Keratinocyte (primary cell): Measurements from ENCODE around the gene CA9. TPM values are rescaled to one million over a fixed set of nuclear protein-coding genes. Genes with fewer than 3 reads are reported as not detected.

Source experiments
- DNase-seq: peaks from one replicate; pipeline ENCODE4 v3.0.0-alpha.2; 2011; ENCODE audit warnings: low read depth, missing footprints, low spot score
- FAIRE-seq: peaks from 2 replicates; lab custom pipeline; 2011; peaks lifted over from hg19 to GRCh38; lab: Jason Lieb, UNC
- H2AFZ ChIP-seq: 2 replicates; pipeline ENCODE4 v1.6.0; 2012; ENCODE audit warnings: low read length, control low read depth, inconsistent platforms; ENCODE audit not compliant: control insufficient read depth
- H3K27ac ChIP-seq: 2 replicates; pipeline ENCODE4 v1.5.1; 2011; ENCODE audit warnings: low read length; ENCODE audit not compliant: control insufficient read depth, insufficient read depth
- H3K27me3 ChIP-seq: 3 replicates; pipeline ENCODE4 v1.6.0; 2011; ENCODE audit warnings: low read length; ENCODE audit not compliant: control insufficient read depth, insufficient read depth; ENCODE audit errors: extremely low read depth
- H3K36me3 ChIP-seq, 2 experiments: 2 replicates in 1 of 2; 3 replicates in 1 of 2; pipeline ENCODE4 v1.5.1; 2011; ENCODE audit warnings: low read length in 2 of 2, mild to moderate bottlenecking in 1 of 2; ENCODE audit not compliant: control insufficient read depth in 2 of 2, insufficient read depth in 2 of 2; ENCODE audit errors: extremely low read depth in 1 of 2
- H3K4me1 ChIP-seq: 3 replicates; pipeline ENCODE4 v1.5.1; 2011; ENCODE audit warnings: low read length; ENCODE audit not compliant: control insufficient read depth, insufficient read depth; ENCODE audit errors: extremely low read depth
- H3K4me2 ChIP-seq: 3 replicates; pipeline ENCODE4 v1.6.0; 2011; ENCODE audit warnings: low read depth, low read length; ENCODE audit not compliant: control insufficient read depth, insufficient read depth; ENCODE audit errors: extremely low read depth
- H3K4me3 ChIP-seq, 3 experiments: fragments of 200-600 bp in 1 of 3; sonication (generic) in 1 of 3; 2 replicates in 2 of 3; 3 replicates in 1 of 3; pipeline ENCODE4 v1.5.1; 2011 to 2016; ENCODE audit warnings: low read length in 3 of 3, mild to moderate bottlenecking in 3 of 3, control low read depth in 2 of 3, inconsistent platforms in 1 of 3, low read depth in 1 of 3, mixed read lengths in 1 of 3, mixed run types in 1 of 3, moderate library complexity in 1 of 3; ENCODE audit not compliant: control insufficient read depth in 2 of 3, insufficient read depth in 2 of 3; ENCODE audit errors: extremely low read depth in 1 of 3
- H3K79me2 ChIP-seq: 2 replicates; pipeline ENCODE4 v1.6.0; 2012; ENCODE audit warnings: low read length; ENCODE audit not compliant: control insufficient read depth, insufficient read depth
- H3K9ac ChIP-seq: 3 replicates; pipeline ENCODE4 v1.6.0; 2011; ENCODE audit warnings: low read length; ENCODE audit not compliant: control insufficient read depth, insufficient read depth; ENCODE audit errors: extremely low read depth
- H3K9me1 ChIP-seq: 3 replicates; pipeline ENCODE4 v1.6.0; 2011; ENCODE audit warnings: low read length; ENCODE audit not compliant: control insufficient read depth, insufficient read depth; ENCODE audit errors: extremely low read depth
- H3K9me3 ChIP-seq: 2 replicates; pipeline ENCODE4 v1.5.1; 2012; ENCODE audit warnings: low read depth, low read length; ENCODE audit not compliant: control insufficient read depth
- H4K20me1 ChIP-seq: 3 replicates; pipeline ENCODE4 v1.6.0; 2011; ENCODE audit warnings: low read length; ENCODE audit not compliant: control insufficient read depth, insufficient read depth; ENCODE audit errors: extremely low read depth
- EZH2 ChIP-seq: IDR thresholded peaks from one replicate; pipeline ENCODE4 v1.6.1; 2012; ENCODE audit warnings: inconsistent platforms, mild to moderate bottlenecking, low read length, moderate library complexity
- dilution Hi-C: fragments of 300-500 bp; cut with MboI; formaldehyde crosslinking; loops from one replicate; pipeline ENCODE4 v1.7.0; 2020; ENCODE audit warnings: low sequenced_read_pairs; ENCODE audit not compliant: extremely low pct_ligation_motif_present
- polyA plus RNA-seq, 5 experiments: library from polyadenylated mRNA; depleted of rRNA in 3 of 5; stranded (reverse) in 3 of 5; stranded (forward) in 1 of 5; unstranded in 1 of 5; fragments of >200 nt; gene quantifications; 1 replicate in 1 of 5; 2 replicates in 3 of 5; 3 replicates in 1 of 5; pipeline versions ENCODE4 v1.2.1 to v1.2.3, GENCODE V29; 2011 to 2012; ENCODE audit warnings: missing spikeins in 2 of 5, low read depth in 1 of 5, low replicate concordance in 1 of 5
- TF ChIP-seq, protein P1 (sequence below), 3 experiments: IDR thresholded peaks in 1 of 3; conservative IDR thresholded peaks in 1 of 3; optimal IDR thresholded peaks in 1 of 3; 2 replicates in 2 of 3; 3 replicates in 1 of 3; pipeline versions ENCODE3 to v1.5.1; 2011; ENCODE audit warnings: low read length in 3 of 3, mild to moderate bottlenecking in 3 of 3, moderate library complexity in 2 of 3, control low read depth in 1 of 3, inconsistent platforms in 1 of 3; ENCODE audit not compliant: insufficient read depth in 2 of 3; ENCODE audit errors: extremely low read depth in 1 of 3

CA9 gene
- polyA plus RNA-seq, 1 donor (not counting 4 experiments of a cell fraction or from before 2014, with no cell fraction given): 7.2 TPM

GRCh38 chr9:35646533-35647265, 27.0 kb upstream of the CA9 start:
- peak overlapping the region; percentile 82 for H3K27ac ChIP-seq
- no peaks in the 10 kb centered on the region for H3K79me2 ChIP-seq
- peak overlapping the region; percentile 96 for H3K4me2 ChIP-seq
- peak overlapping the region; percentile 94 for H2AFZ ChIP-seq
- H3K27me3 ChIP-seq: no peaks in the 10 kb centered on the region
- dilution Hi-C loops: no loop called here
- TF ChIP-seq, protein P1, sequence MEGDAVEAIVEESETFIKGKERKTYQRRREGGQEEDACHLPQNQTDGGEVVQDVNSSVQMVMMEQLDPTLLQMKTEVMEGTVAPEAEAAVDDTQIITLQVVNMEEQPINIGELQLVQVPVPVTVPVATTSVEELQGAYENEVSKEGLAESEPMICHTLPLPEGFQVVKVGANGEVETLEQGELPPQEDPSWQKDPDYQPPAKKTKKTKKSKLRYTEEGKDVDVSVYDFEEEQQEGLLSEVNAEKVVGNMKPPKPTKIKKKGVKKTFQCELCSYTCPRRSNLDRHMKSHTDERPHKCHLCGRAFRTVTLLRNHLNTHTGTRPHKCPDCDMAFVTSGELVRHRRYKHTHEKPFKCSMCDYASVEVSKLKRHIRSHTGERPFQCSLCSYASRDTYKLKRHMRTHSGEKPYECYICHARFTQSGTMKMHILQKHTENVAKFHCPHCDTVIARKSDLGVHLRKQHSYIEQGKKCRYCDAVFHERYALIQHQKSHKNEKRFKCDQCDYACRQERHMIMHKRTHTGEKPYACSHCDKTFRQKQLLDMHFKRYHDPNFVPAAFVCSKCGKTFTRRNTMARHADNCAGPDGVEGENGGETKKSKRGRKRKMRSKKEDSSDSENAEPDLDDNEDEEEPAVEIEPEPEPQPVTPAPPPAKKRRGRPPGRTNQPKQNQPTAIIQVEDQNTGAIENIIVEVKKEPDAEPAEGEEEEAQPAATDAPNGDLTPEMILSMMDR (optimal IDR thresholded peaks at IDR 0.05 in 1 of 3, IDR thresholded peaks at IDR 0.05 in 1 of 3, conservative IDR thresholded peaks at IDR 0.05 in 1 of 3; ENCODE audit: extremely low read depth in 1 of 3, insufficient read depth in 2 of 3, low read length in 3 of 3): peak; percentile 77 to 98 (median 97)
- no peak for TF ChIP-seq EZH2
- peak overlapping the region; percentile 88 for H3K9ac ChIP-seq
- peak overlapping the region; percentile 54 to 87 (median 78) for H3K4me3 ChIP-seq
- DNase-seq: no peak
- H3K9me1 ChIP-seq: no peaks in the 10 kb centered on the region
- no peaks in the 10 kb centered on the region for H3K36me3 ChIP-seq
- no peaks in the 10 kb centered on the region for H3K9me3 ChIP-seq
- peaks cover 21% of the 10 kb centered on the region for H3K4me1 ChIP-seq
- H4K20me1 ChIP-seq: no peaks in the 10 kb centered on the region
- FAIRE-seq: peak; percentile 13

DNA sequence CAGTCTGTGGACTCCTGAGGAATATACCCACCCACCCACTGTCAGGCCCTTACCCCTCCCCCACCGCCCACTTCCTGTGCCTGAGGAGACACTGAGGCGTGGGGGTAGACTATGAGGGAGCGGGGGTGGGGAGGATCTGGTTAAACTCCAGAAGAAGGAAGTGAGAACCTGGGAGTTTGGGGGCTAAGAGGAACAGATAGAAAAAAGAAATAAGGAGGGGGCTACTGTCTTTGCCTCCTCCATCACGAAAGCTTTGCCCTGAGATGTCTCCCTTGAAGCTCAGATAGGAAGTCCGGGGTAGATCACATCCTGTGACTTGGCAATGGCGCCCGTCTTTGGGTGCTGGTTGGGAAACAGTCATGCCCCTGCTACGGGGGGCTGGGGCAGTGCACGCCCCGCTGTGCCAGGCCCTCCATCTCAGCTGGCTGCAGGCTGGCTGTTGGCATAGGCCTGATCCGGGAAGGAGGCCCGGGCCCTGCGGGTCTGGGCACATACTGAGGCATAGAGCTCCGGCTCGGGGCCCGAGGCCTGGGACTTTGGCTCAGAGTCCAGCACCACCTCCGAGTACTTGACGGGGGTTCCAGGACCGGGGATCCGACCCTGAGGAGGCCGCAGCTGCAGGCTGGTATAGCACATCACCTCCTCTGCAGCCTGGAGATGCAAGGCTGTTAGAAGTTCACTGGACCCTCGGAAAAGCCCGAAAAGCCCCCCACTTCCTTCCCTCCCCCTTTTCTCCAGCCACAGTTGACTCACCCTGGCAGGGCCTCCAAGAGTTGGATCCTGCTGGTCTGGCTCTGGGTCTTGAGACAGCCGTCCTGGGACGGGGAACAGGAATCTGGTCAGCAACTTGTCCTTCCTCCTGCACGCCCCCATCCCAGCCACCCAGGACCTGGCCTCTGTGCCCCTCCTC, 24.0 kb upstream of the CA9 start:
- Histone ChIP-seq H3K4me2 (no peak overlapping the region), H3K9ac (no peak overlapping the region), H3K4me1 (peaks cover 21% of the 10 kb centered on the region), H3K79me2 (no peaks in the 10 kb centered on the region), H3K27ac (no peak overlapping the region), H3K4me3 (no peak overlapping the region), H3K36me3 (no peaks in the 10 kb centered on the region), H2AFZ (peak overlapping the region; percentile 42), H3K9me3 (no peaks in the 10 kb centered on the region), H3K27me3 (no peaks in the 10 kb centered on the region), H4K20me1 (no peaks in the 10 kb centered on the region), H3K9me1 (no peaks in the 10 kb centered on the region)
- dilution Hi-C loops: no loop called here
- TF ChIP-seq, protein P1 (optimal IDR thresholded peaks at IDR 0.05 in 1 of 3, IDR thresholded peaks at IDR 0.05 in 1 of 3, conservative IDR thresholded peaks at IDR 0.05 in 1 of 3; ENCODE audit: extremely low read depth in 1 of 3, insufficient read depth in 2 of 3, low read length in 3 of 3): no peak
- TF ChIP-seq EZH2: no peak
- DNase-seq (no peak), FAIRE-seq (no peak)
